ENCODE data around the gene EML6. TPM values are rescaled to one million over a fixed set of nuclear protein-coding genes. Genes with fewer than 3 reads are reported as not detected.
A peak's percentile ranks its signal among the peaks of the same experiment; 100 is the strongest.

Gene EML6
- total and polyA plus RNA-seq, 2 experiments from 2014 or later, result 2.7 to 6.2 TPM

- peaks cover 24% of the 10 kb centered on the region for H4K20me1 ChIP-seq (replicated peaks; ENCODE audit: insufficient read depth)
- H3K36me3 Mint-ChIP-seq (ENCODE audit: low read depth), result peaks cover 3% of the 10 kb centered on the region; the same call in 1 of the 3 replicates
- no peak overlapping the region for H3K4me3 ChIP-seq
- peaks cover 57% of the 10 kb centered on the region for H3K4me1 Mint-ChIP-seq
- peak overlapping the region; percentile 19; the same call in 1 of the 2 replicates for H3K4me2 ChIP-seq
- DNase-seq (ENCODE audit: low spot score) (no peak), ATAC-seq (no peak)
- no peak overlapping the region; the same call in 1 of the 2 replicates for H3K27ac Mint-ChIP-seq
- no peaks in the 10 kb centered on the region for H3K36me3 ChIP-seq (ENCODE audit: insufficient read depth)
- H3K27me3 Mint-ChIP-seq (ENCODE audit: insufficient read depth, low read depth, poor library complexity), result peaks cover 4% of the 10 kb centered on the region
- no peaks in the 10 kb centered on the region; the same call in 2 of the 3 replicates for H3K9me3 Mint-ChIP-seq
- no peak overlapping the region for H2AFZ ChIP-seq
- H3K4me3 Mint-ChIP-seq, result no peak overlapping the region
- no peaks in the 10 kb centered on the region for H3K9me2 ChIP-seq (ENCODE audit: insufficient read depth)
- peaks cover 59% of the 10 kb centered on the region for H3K4me1 ChIP-seq (ENCODE audit: insufficient read depth)
- peaks cover 100% of the 10 kb centered on the region for H3K79me2 ChIP-seq (replicated peaks; ENCODE audit: insufficient read depth)
- TF ChIP-seq EZH2 (IDR thresholded peaks at IDR 0.05; ENCODE audit: low read depth, unreplicated experiment), result no peak
- TF ChIP-seq ZNF331 (CRISPR knock-in tag; IDR thresholded peaks at IDR 0.05; ENCODE audit: low read depth), result no peak
- no peaks in the 10 kb centered on the region for H3F3A ChIP-seq (replicated peaks; ENCODE audit: low read depth)
- H3K27me3 ChIP-seq (ENCODE audit: insufficient read depth), result no peaks in the 10 kb centered on the region
- H3K27ac ChIP-seq (ENCODE audit: low read depth), result no peak overlapping the region
These were observed 289.4 kb downstream of the EML6 start for GRCh38 chr2:55012672-55013484.

GRCh38 chr2:55013936-55014335 lies 290.5 kb downstream of the EML6 start:
- Histone ChIP-seq H3F3A (replicated peaks; ENCODE audit: low read depth) (no peaks in the 10 kb centered on the region), H3K4me1 (ENCODE audit: insufficient read depth) (peaks cover 64% of the 10 kb centered on the region), H2AFZ (no peak overlapping the region), H3K4me2 (no peak overlapping the region), H3K27me3 (ENCODE audit: insufficient read depth) (no peaks in the 10 kb centered on the region), H3K27ac (ENCODE audit: low read depth) (no peak overlapping the region), H3K79me2 (replicated peaks; ENCODE audit: insufficient read depth) (peaks cover 100% of the 10 kb centered on the region), H3K36me3 (ENCODE audit: insufficient read depth) (no peaks in the 10 kb centered on the region), H3K9me2 (ENCODE audit: insufficient read depth) (no peaks in the 10 kb centered on the region), H4K20me1 (replicated peaks; ENCODE audit: insufficient read depth) (peaks cover 18% of the 10 kb centered on the region), H3K4me3 (no peak overlapping the region)
- Mint-ChIP-seq H3K36me3 (ENCODE audit: low read depth) (peaks cover 3% of the 10 kb centered on the region; the same call in 1 of the 3 replicates), H3K27ac (no peak overlapping the region), H3K9me3 (no peaks in the 10 kb centered on the region; the same call in 2 of the 3 replicates), H3K4me1 (peaks cover 63% of the 10 kb centered on the region), H3K27me3 (ENCODE audit: insufficient read depth, low read depth, poor library complexity) (peaks cover 4% of the 10 kb centered on the region), H3K4me3 (no peak overlapping the region)
- DNase-seq (ENCODE audit: low spot score) (no peak), ATAC-seq (no peak)
- TF ChIP-seq, protein P1, sequence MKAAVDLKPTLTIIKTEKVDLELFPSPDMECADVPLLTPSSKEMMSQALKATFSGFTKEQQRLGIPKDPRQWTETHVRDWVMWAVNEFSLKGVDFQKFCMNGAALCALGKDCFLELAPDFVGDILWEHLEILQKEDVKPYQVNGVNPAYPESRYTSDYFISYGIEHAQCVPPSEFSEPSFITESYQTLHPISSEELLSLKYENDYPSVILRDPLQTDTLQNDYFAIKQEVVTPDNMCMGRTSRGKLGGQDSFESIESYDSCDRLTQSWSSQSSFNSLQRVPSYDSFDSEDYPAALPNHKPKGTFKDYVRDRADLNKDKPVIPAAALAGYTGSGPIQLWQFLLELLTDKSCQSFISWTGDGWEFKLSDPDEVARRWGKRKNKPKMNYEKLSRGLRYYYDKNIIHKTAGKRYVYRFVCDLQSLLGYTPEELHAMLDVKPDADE (IDR thresholded peaks at IDR 0.05), result no peak

GRCh38 chr2:55014962-55015939 lies 291.8 kb downstream of the EML6 start:
- no peaks in the 10 kb centered on the region; the same call in 2 of the 3 replicates for H3K9me3 Mint-ChIP-seq
- ATAC-seq (peak; percentile 79), DNase-seq (ENCODE audit: low spot score) (peak; percentile 66)
- Histone ChIP-seq H3K4me2 (no peak overlapping the region), H3F3A (replicated peaks; ENCODE audit: low read depth) (no peaks in the 10 kb centered on the region), H3K9me2 (ENCODE audit: insufficient read depth) (no peaks in the 10 kb centered on the region), H3K27me3 (ENCODE audit: insufficient read depth) (no peaks in the 10 kb centered on the region), H3K79me2 (replicated peaks; ENCODE audit: insufficient read depth) (peaks cover 93% of the 10 kb centered on the region), H3K4me3 (no peak overlapping the region), H3K4me1 (ENCODE audit: insufficient read depth) (peaks cover 64% of the 10 kb centered on the region), H3K36me3 (ENCODE audit: insufficient read depth) (no peaks in the 10 kb centered on the region), H4K20me1 (replicated peaks; ENCODE audit: insufficient read depth) (peaks cover 9% of the 10 kb centered on the region), H2AFZ (no peak overlapping the region), H3K27ac (ENCODE audit: low read depth) (no peak overlapping the region)
- H3K27me3 Mint-ChIP-seq (ENCODE audit: insufficient read depth, low read depth, poor library complexity), result peaks cover 4% of the 10 kb centered on the region
- no peak overlapping the region for H3K27ac Mint-ChIP-seq
- H3K4me1 Mint-ChIP-seq, result peaks cover 66% of the 10 kb centered on the region
- H3K4me3 Mint-ChIP-seq, result no peak overlapping the region
- H3K36me3 Mint-ChIP-seq (ENCODE audit: low read depth), result peaks cover 3% of the 10 kb centered on the region; the same call in 1 of the 3 replicates
- TF ChIP-seq, protein P2, sequence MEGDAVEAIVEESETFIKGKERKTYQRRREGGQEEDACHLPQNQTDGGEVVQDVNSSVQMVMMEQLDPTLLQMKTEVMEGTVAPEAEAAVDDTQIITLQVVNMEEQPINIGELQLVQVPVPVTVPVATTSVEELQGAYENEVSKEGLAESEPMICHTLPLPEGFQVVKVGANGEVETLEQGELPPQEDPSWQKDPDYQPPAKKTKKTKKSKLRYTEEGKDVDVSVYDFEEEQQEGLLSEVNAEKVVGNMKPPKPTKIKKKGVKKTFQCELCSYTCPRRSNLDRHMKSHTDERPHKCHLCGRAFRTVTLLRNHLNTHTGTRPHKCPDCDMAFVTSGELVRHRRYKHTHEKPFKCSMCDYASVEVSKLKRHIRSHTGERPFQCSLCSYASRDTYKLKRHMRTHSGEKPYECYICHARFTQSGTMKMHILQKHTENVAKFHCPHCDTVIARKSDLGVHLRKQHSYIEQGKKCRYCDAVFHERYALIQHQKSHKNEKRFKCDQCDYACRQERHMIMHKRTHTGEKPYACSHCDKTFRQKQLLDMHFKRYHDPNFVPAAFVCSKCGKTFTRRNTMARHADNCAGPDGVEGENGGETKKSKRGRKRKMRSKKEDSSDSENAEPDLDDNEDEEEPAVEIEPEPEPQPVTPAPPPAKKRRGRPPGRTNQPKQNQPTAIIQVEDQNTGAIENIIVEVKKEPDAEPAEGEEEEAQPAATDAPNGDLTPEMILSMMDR (conservative IDR thresholded peaks at IDR 0.05; ENCODE audit: low read depth in 2 of 2), result peak; percentile 72 to 79
- TF ChIP-seq NANOG (IDR thresholded peaks at IDR 0.05; ENCODE audit: borderline replicate concordance) (no peak), CREB1 (CRISPR knock-in tag; IDR thresholded peaks at IDR 0.05; ENCODE audit: low read depth) (no peak)

All from GM23338 (cell line).